GM23248 (cell line): ENCODE data around the gene ARHGAP10.

Experiments
- EZH2 ChIP-seq: fragments of 200-600 bp; sonication (generic); IDR thresholded peaks from 2 replicates; pipeline ENCODE4 v1.6.1; 2018; ENCODE audit warnings: antibody characterized with exemption, mild to moderate bottlenecking; ENCODE audit not compliant: insufficient read depth, poor library complexity, severe bottlenecking
- EZH2phosphoT487 ChIP-seq: fragments of 200-600 bp; sonication (generic); IDR thresholded peaks from 2 replicates; pipeline ENCODE4 v1.6.1; 2018; ENCODE audit warnings: antibody characterized with exemption, moderate library complexity, mild to moderate bottlenecking, low read depth; ENCODE audit not compliant: insufficient read depth

DNA sequence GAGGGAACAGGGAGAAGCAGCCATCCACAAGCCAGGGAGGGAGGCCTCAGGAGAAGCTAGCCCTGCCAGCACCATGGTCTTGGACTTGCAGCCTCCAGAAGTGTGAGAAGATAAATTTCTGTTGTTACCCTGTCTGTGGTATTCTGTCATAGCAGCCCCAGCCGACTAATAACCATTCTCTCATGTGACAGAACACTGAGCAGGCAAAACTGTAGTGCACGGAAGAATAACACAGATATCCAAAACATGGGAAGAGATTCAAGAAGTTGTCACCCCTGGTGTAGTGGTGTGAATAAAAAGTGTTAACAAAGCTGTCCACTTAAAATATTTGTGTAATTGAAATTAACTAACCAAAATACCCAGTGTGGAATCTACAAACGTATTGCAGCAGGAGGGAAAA lies 265.0 kb downstream of the ARHGAP10 start:
- no peak for TF ChIP-seq EZH2phosphoT487
- no peak for TF ChIP-seq EZH2
